RWPE2 (cell line): ENCODE measurements around the gene CIC.
"Not testable (repeated sequence)": the region's sequence is repeated elsewhere in the genome, so short reads cannot be mapped to it uniquely, and the experiment has no call there.

Experiments used
- ATAC-seq: fragments of 200-7000 bp; cut with Tn5 transposase; 3 replicates; pipeline ENCODE4 v1.9.1; 2021; ENCODE audit warnings: low read depth
- DNase-seq: peaks from one replicate; pipeline ENCODE4 v3.0.0-alpha.2; 2020; ENCODE audit warnings: low spot score
- H3K27ac ChIP-seq: fragments of 450-650 bp; 2 replicates; pipeline ENCODE4 v1.5.1; 2017; ENCODE audit warnings: mild to moderate bottlenecking; ENCODE audit not compliant: poor library complexity, severe bottlenecking
- H3K27me3 ChIP-seq: fragments of 250-450 bp; sonication (Bioruptor Pico); 2 replicates; pipeline ENCODE4 v1.5.1; 2021; ENCODE audit warnings: mild to moderate bottlenecking, moderate library complexity; ENCODE audit not compliant: insufficient read depth, poor library complexity, severe bottlenecking
- H3K36me3 ChIP-seq: fragments of 250-450 bp; sonication (Bioruptor Pico); 2 replicates; pipeline ENCODE4 v1.5.1; 2020; ENCODE audit warnings: low read depth, mild to moderate bottlenecking, moderate library complexity
- H3K4me1 ChIP-seq: fragments of 250-450 bp; sonication (Bioruptor Pico); 2 replicates; pipeline ENCODE4 v1.5.1; 2021; ENCODE audit warnings: mild to moderate bottlenecking, moderate library complexity; ENCODE audit not compliant: insufficient read depth, poor library complexity, severe bottlenecking
- H3K4me3 ChIP-seq: fragments of 250-450 bp; sonication (Bioruptor Pico); 2 replicates; pipeline ENCODE4 v1.5.1; 2021; ENCODE audit warnings: mild to moderate bottlenecking, moderate library complexity; ENCODE audit not compliant: severe bottlenecking
- H3K9me3 ChIP-seq: fragments of 250-450 bp; sonication (Bioruptor Pico); 2 replicates; pipeline ENCODE4 v1.5.1; 2021; ENCODE audit warnings: mild to moderate bottlenecking, moderate library complexity; ENCODE audit not compliant: severe bottlenecking
- CTCF ChIP-seq: fragments of 450-650 bp; IDR thresholded peaks from one replicate; pipeline ENCODE4 v1.5.1; 2017; ENCODE audit warnings: mild to moderate bottlenecking, moderate library complexity; ENCODE audit not compliant: poor library complexity, severe bottlenecking

The CIC gene

GRCh38 chr19:42326969-42327368 lies 57.9 kb downstream of the CIC start:
- Histone ChIP-seq H3K9me3 (no peaks in the 10 kb centered on the region), H3K27ac (no peak overlapping the region), H3K4me3 (no peak overlapping the region), H3K27me3 (no peaks in the 10 kb centered on the region), H3K4me1 (peaks cover 3% of the 10 kb centered on the region), H3K36me3 (no peaks in the 10 kb centered on the region)
- DNase-seq: no peak
- no peak for TF ChIP-seq CTCF
- ATAC-seq: no peak

GRCh38 chr19:42327381-42327780 lies 58.3 kb downstream of the CIC start:
- H3K4me1 ChIP-seq: peaks cover 3% of the 10 kb centered on the region
- H3K4me3 ChIP-seq: no peak overlapping the region
- H3K9me3 ChIP-seq: no peaks in the 10 kb centered on the region
- H3K27ac ChIP-seq: no peak overlapping the region
- DNase-seq (no peak), ATAC-seq (no peak)
- TF ChIP-seq CTCF: no peak
- H3K36me3 ChIP-seq: no peaks in the 10 kb centered on the region
- H3K27me3 ChIP-seq: no peaks in the 10 kb centered on the region

GRCh38 chr19:42328106-42328505 lies 59.1 kb downstream of the CIC start:
- Histone ChIP-seq H3K36me3 (no peaks in the 10 kb centered on the region), H3K27ac (no peak overlapping the region), H3K27me3 (no peaks in the 10 kb centered on the region), H3K4me3 (no peak overlapping the region), H3K4me1 (peaks cover 3% of the 10 kb centered on the region), H3K9me3 (no peaks in the 10 kb centered on the region)
- DNase-seq (no peak), ATAC-seq (no peak)
- TF ChIP-seq CTCF: no peak

GRCh38 chr19:42328854-42329253 lies 59.8 kb downstream of the CIC start:
- peaks cover 3% of the 10 kb centered on the region for H3K4me1 ChIP-seq
- no peaks in the 10 kb centered on the region for H3K9me3 ChIP-seq
- H3K27me3 ChIP-seq: no peaks in the 10 kb centered on the region
- TF ChIP-seq CTCF: no peak
- DNase-seq (no peak), ATAC-seq (no peak)
- no peaks in the 10 kb centered on the region for H3K36me3 ChIP-seq
- no peak overlapping the region for H3K27ac ChIP-seq
- H3K4me3 ChIP-seq: no peak overlapping the region

GRCh38 chr19:42330241-42330711 lies 61.2 kb downstream of the CIC start:
- no peaks in the 10 kb centered on the region for H3K9me3 ChIP-seq
- no peak overlapping the region for H3K4me3 ChIP-seq
- TF ChIP-seq CTCF: no peak
- peaks cover 3% of the 10 kb centered on the region for H3K4me1 ChIP-seq
- no peak for ATAC-seq
- no peaks in the 10 kb centered on the region for H3K36me3 ChIP-seq
- DNase-seq: no peak
- H3K27me3 ChIP-seq: no peaks in the 10 kb centered on the region
- H3K27ac ChIP-seq: no peak overlapping the region

GRCh38 chr19:42331333-42331732 lies 62.3 kb downstream of the CIC start:
- not testable (repeated sequence) for H3K27me3 ChIP-seq, ATAC-seq, H3K4me3 ChIP-seq, DNase-seq, H3K9me3 ChIP-seq, H3K36me3 ChIP-seq, H3K4me1 ChIP-seq, H3K27ac ChIP-seq
